Smooth muscle cell (in vitro differentiated cells): Measurements from ENCODE around the gene KRT33A. TPM values are rescaled to one million over a fixed set of nuclear protein-coding genes. Genes with fewer than 3 reads are reported as not detected.

Source experiments
- DNase-seq: peaks from one replicate; lab custom pipeline; 2025; ENCODE audit not compliant: unreplicated experiment; lab: John Stamatoyannopoulos, UW
- H2AFZ ChIP-seq: fragments of 200-600 bp; sonication (generic); 2 replicates; pipeline ENCODE4 v1.6.0; 2016; ENCODE audit warnings: antibody characterized with exemption, low read depth, mild to moderate bottlenecking
- H3F3A ChIP-seq: fragments of 200-600 bp; sonication (generic); 2 replicates; pipeline ENCODE4 v1.6.0; 2017; ENCODE audit warnings: antibody characterized with exemption, low read depth
- H3K27ac ChIP-seq: fragments of 200-600 bp; sonication (generic); 2 replicates; pipeline ENCODE4 v1.5.1; 2016; ENCODE audit warnings: low read depth, mild to moderate bottlenecking
- H3K27me3 ChIP-seq: fragments of 200-600 bp; sonication (generic); 2 replicates; pipeline ENCODE4 v1.6.1; 2016; ENCODE audit warnings: low read depth, mild to moderate bottlenecking
- H3K36me3 ChIP-seq: fragments of 200-600 bp; sonication (generic); 2 replicates; pipeline ENCODE4 v1.5.1; 2016; ENCODE audit warnings: low read depth
- H3K4me1 ChIP-seq: fragments of 200-600 bp; sonication (generic); 2 replicates; pipeline ENCODE4 v1.5.1; 2016; ENCODE audit warnings: low read depth
- H3K4me2 ChIP-seq: fragments of 200-600 bp; sonication (generic); 2 replicates; pipeline ENCODE4 v1.6.0; 2016; ENCODE audit warnings: mild to moderate bottlenecking
- H3K4me3 ChIP-seq: fragments of 200-600 bp; sonication (generic); 2 replicates; pipeline ENCODE4 v1.5.1; 2016; ENCODE audit warnings: mild to moderate bottlenecking
- H3K79me2 ChIP-seq: fragments of 200-600 bp; sonication (generic); 2 replicates; pipeline ENCODE4 v1.6.0; 2016; ENCODE audit warnings: low read depth, mild to moderate bottlenecking
- H3K9ac ChIP-seq: fragments of 200-600 bp; sonication (generic); 2 replicates; pipeline ENCODE4 v1.6.0; 2016; ENCODE audit warnings: low read depth
- H3K9me3 ChIP-seq: fragments of 200-600 bp; sonication (generic); replicated peaks from 2 replicates; pipeline ENCODE4 v1.5.1; 2016; ENCODE audit warnings: low read depth
- H4K20me1 ChIP-seq: fragments of 200-600 bp; sonication (generic); 2 replicates; pipeline ENCODE4 v1.6.0; 2016; ENCODE audit warnings: low read depth
- WGBS: methylation state at CpG from one replicate; pipeline ENCODE4 v1.1.7; 2016; ENCODE audit warnings: low lambda C conversion rate; 5-methylcytosine and 5-hydroxymethylcytosine counted together
- polyA plus RNA-seq: library from polyadenylated mRNA; unstranded; fragments of >200 nt; fragmentation: Nextera tagmentation; extraction: Ambion mirVana; gene quantifications from 2 replicates; pipeline ENCODE4 v1.2.1, GENCODE V29; 2016
- total RNA-seq: library from RNA; depleted of rRNA; stranded (reverse); fragments of >200 nt; gene quantifications from 2 replicates; pipeline ENCODE4 v1.2.3, GENCODE V29; 2014
- TF ChIP-seq, protein P1 (sequence below): fragments of 200-600 bp; sonication (generic); IDR thresholded peaks from 2 replicates; pipeline ENCODE4 v1.5.1; 2017; ENCODE audit warnings: borderline replicate concordance, mild to moderate bottlenecking, antibody characterized with exemption; ENCODE audit not compliant: insufficient read depth, poor library complexity, severe bottlenecking

Gene KRT33A
- total and polyA plus RNA-seq, 2 experiments from 2014 or later = 0.09 TPM; not detected in 1

DNA sequence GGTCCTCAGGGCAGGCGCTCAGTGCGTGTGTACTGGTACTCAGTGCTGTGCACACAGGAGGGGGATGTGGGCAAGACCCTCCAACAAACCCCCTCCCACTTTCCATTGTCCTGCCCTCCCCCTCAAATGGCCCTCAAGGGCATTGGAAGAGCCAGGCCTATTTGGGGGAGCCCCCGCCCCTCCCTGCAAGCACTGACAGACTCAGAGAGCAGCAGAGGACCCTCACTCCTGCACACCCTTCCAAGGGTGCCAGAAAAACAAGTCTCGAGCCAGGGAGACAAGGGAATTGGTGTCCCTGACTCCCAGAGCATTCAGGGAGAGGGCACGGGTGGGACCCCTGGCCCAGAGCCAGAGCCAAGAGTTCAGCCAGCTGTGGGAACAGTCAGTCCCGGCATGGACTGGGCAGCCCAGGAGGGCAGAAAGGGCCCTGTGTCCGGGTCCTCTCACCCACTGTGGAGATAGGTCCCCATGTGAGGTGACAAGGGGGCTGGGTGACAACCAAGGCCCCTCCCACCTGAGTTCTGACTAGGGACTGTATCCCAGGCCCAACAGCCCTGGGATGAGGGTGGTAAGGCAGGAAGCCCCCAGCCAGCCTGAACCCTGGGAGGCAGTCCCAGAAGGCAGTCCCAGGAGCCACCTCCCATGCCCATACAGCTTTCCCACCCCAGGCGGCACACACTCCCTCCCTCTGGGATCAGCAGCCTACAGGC is 23.1 kb downstream of the KRT33A start:
- H3K9ac ChIP-seq = no peak overlapping the region
- no peaks in the 10 kb centered on the region for H4K20me1 ChIP-seq
- H3K9me3 ChIP-seq = no peaks in the 10 kb centered on the region
- H3K36me3 ChIP-seq = no peaks in the 10 kb centered on the region
- H3K79me2 ChIP-seq = no peaks in the 10 kb centered on the region
- no peaks in the 10 kb centered on the region for H3K4me1 ChIP-seq
- H3K27me3 ChIP-seq = no peaks in the 10 kb centered on the region
- TF ChIP-seq, protein P1, sequence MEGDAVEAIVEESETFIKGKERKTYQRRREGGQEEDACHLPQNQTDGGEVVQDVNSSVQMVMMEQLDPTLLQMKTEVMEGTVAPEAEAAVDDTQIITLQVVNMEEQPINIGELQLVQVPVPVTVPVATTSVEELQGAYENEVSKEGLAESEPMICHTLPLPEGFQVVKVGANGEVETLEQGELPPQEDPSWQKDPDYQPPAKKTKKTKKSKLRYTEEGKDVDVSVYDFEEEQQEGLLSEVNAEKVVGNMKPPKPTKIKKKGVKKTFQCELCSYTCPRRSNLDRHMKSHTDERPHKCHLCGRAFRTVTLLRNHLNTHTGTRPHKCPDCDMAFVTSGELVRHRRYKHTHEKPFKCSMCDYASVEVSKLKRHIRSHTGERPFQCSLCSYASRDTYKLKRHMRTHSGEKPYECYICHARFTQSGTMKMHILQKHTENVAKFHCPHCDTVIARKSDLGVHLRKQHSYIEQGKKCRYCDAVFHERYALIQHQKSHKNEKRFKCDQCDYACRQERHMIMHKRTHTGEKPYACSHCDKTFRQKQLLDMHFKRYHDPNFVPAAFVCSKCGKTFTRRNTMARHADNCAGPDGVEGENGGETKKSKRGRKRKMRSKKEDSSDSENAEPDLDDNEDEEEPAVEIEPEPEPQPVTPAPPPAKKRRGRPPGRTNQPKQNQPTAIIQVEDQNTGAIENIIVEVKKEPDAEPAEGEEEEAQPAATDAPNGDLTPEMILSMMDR = no peak
- no peak overlapping the region for H2AFZ ChIP-seq
- no peaks in the 10 kb centered on the region for H3F3A ChIP-seq
- H3K4me3 ChIP-seq = no peak overlapping the region
- DNase-seq = no peak
- H3K4me2 ChIP-seq = no peak overlapping the region
- H3K27ac ChIP-seq = no peak overlapping the region
- WGBS = 92% methylated on average over 8 of the region's 8 CpGs

DNA sequence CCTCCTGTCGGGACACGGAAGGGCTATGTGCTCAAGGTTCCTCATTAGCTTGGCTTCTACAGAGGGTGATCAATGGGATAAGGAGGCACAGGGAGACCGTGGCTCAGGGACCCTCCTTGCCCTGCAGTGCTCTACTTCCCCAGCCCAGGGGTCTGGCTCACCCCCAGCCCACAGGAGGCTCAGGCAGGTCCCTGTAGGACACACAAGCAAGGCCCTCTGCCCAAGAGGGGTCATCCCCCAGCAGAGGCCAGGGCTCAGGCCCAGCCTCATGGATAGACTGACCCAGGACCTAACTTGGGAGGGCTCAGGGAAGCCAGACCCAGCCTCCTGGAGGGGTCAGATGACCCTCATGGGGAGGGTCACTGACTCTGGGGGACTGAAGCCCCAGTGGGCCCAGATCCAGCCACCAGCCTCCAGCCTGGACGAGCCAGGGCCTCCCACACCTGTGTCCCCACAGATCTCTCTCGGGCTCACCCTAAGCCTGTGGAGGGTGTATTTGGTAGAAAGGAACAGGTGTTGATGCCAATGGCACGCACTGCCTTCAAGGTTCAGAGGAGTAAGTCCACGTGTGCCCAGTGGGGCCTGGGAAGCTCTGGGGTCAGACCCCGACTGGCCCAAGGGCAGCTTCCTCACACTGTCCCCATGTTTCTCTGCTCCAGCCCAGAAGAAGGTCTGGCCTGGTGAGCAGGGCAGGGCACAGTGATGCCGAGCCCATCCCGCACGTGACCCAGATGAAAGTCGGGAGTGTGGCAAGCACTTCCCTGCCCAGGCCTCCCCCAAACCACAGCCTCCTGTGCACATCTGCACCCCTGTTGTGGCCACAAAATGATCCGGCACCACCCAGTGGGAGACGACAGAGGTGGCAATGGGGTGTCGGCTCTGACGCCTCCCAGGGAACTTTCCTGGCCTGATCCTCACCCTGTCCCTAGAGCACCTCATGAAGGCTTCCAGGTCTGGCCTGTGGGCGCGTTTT is 24.2 kb downstream of the KRT33A start:
- no peak overlapping the region for H3K27ac ChIP-seq
- no peaks in the 10 kb centered on the region for H4K20me1 ChIP-seq
- no peak overlapping the region for H2AFZ ChIP-seq
- no peak overlapping the region for H3K9ac ChIP-seq
- TF ChIP-seq, protein P1 = no peak
- H3K4me1 ChIP-seq = no peaks in the 10 kb centered on the region
- DNase-seq = no peak
- no peak overlapping the region for H3K4me3 ChIP-seq
- no peaks in the 10 kb centered on the region for H3K79me2 ChIP-seq
- H3K9me3 ChIP-seq = no peaks in the 10 kb centered on the region
- no peaks in the 10 kb centered on the region for H3K36me3 ChIP-seq
- H3K4me2 ChIP-seq = no peak overlapping the region
- H3K27me3 ChIP-seq = no peaks in the 10 kb centered on the region
- no peaks in the 10 kb centered on the region for H3F3A ChIP-seq
- WGBS = 90% methylated on average over 18 of the region's 18 CpGs

DNA sequence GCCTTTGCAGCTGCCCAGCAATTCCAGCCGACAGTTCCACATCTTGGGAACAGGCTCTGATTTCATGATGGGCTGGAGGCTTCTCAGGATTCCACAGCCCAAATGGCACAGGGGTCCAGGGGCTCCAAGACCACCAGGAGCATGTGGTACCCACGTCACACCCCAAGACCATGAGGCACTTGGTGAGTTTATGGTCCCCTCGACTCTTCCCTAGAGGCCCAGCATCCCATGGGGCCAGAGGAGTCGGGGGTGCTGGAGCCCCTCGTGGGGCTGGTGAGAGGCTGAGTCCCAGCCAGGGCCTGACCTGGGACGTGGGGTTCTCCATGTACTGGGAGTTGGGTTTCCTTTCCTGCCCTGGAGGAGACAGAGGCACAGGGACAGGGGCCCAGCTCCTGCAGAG is 25.0 kb downstream of the KRT33A start:
- no peaks in the 10 kb centered on the region for H3K27me3 ChIP-seq
- H3K36me3 ChIP-seq = no peaks in the 10 kb centered on the region
- H2AFZ ChIP-seq = no peak overlapping the region
- WGBS = 93% methylated on average over 6 of the region's 6 CpGs
- no peaks in the 10 kb centered on the region for H3K9me3 ChIP-seq
- no peak for DNase-seq
- no peak overlapping the region for H3K9ac ChIP-seq
- no peak overlapping the region for H3K4me2 ChIP-seq
- no peaks in the 10 kb centered on the region for H4K20me1 ChIP-seq
- TF ChIP-seq, protein P1 = no peak
- H3K4me1 ChIP-seq = no peaks in the 10 kb centered on the region
- H3F3A ChIP-seq = no peaks in the 10 kb centered on the region
- no peak overlapping the region for H3K4me3 ChIP-seq
- H3K79me2 ChIP-seq = no peaks in the 10 kb centered on the region
- no peak overlapping the region for H3K27ac ChIP-seq
